GM21576 (cell line): ENCODE results near the gene KCNA10.

Experiments
- ATAC-seq: cut with Tn5 transposase; IDR thresholded peaks from one replicate; pipeline ENCODE4 v1.9.1; 2021; ENCODE audit warnings: mild to moderate bottlenecking, moderate library complexity; ENCODE audit not compliant: unreplicated experiment

Gene KCNA10

DNA sequence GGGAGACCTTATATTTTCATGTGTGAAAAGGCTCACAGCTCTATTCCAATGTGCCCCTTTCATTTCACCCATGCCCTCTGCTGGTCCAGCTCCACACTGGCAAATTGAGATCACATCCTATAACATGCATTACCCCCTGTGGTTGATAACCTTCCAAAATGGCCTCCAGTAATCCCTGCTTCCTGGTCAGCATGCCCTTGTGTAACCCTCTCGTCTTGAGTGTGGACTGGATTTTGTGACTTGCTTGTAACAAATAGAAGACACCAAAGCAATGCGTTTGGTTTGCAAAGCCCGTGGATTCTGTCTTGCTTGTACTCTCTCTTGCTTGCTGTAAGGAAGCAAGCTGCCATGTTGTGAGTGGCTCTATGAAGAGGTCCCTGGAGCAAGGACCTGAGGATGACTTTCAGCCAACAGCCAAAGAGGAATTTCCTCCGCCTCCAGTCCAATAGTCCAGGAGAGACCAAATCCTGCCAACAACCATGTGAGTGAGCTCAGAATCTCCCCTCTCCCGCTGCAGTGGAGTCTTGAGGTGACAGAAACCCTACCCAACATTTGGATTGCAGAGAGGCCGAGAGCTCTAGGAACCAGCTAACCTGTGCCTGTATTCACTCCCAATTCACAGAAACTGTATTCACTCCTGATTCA, 17.4 kb downstream of the KCNA10 start:
- ATAC-seq, result no peak

DNA sequence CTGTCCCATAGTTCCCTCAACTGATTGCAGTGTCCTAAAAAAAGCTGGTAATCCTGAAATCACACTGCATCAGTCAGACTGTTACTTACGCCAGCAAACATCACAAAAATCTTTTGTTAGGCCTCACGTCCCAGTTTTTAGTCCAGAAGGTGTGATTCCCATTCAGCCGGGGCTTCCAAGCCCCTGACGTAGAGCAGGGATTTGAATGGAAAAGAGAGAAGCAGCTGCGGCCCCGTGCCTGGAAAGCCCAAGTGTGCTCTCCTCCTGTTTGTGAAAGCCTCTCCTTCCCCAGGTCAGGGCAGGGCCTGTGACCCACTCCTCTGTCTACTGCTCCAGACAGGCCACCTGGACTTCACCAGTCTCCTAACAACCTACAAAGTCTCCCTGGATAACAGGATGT, 20.7 kb downstream of the KCNA10 start:
- no peak for ATAC-seq

DNA sequence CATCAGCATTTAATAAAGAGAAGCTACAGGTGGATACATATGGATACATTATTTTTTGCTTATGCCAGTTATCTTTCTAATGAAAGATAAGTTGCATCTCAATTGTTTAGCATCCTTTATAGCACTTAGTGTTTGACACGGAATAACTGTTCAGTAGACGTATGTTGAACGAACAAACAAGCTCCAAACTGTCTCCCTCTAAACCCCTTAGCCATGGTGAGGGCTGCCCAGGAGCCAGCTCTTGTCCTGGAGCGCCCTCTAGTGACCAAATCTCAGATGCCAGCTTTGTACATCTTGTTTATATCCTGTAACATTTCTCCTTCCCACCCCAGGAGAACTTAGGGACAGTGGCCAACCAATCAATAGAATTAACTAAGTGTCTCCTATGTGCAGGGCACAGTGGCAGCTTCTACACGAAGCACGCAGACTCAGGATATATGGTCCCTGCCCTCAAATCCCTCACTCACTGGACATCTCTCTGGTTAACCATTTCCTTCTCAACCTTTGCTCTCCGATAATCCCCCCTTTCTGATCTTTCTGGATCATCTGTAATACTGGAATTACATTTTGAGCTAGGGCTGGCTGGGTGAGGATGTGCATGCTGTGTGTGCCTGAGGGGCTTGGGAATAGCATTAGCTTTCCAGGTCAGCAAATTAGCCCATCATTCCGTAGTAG, 22.9 kb downstream of the KCNA10 start:
- no peak for ATAC-seq

DNA sequence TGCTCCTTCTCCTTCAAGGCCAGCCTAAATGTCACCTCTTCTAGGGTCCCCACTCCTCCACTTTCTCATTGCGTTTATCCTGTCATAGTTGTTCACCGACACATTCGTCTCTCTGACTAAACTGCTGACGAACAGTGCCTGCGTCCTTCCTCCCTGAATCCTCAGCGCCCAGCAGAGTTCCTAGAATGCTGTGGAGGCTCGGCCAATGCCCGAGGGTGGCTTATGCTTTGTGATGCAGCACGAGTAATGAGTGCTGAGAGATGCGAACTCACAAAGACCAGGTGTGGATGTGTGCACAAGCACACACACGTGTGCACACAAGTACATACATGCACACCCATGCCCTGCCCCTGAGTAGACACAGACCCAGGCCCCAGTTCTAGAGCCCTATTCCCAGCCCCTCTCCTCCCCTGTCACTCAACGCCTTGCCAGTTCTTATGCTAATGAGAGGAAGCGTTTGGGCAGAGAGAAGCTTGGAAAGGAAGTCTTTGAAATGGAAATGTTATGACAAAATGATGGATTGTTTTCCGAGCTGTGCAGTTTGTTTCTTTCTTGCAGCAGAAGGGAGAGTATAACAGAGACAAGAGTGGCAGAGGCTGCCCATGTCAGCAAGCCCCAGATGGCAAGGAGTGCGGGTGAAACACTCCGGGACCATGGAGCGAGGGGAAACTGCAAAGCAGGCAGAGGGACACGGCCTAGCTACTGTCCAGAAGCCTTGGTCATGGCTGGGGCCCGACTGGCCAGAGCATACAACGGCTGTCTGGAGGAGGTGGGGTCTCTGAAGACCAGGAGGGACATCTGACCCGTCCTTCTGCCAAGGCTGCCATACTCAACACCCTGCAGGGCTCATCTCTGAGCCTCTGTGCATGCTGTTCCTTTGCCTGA, 24.2 kb downstream of the KCNA10 start:
- no peak for ATAC-seq

DNA sequence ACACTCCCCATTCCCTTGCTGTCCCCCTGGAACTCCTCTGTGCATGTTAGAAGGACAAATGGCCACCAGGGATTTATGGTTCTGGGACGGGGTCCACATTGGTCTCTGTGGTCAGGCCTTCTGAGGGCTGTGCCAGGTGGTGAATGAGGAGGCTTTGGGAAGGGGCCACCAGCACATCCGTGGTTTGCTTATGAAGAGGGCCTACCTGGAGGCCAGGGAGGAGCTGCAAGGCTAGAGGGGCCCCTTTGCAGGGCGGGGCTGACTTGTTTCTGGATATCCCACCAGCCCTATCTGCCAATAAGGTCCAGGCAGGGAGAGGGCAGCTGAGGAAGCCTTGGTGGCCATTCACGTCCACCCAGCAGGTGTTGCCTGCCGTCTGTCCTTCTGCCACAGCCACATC, 24.9 kb downstream of the KCNA10 start:
- ATAC-seq, result no peak

DNA sequence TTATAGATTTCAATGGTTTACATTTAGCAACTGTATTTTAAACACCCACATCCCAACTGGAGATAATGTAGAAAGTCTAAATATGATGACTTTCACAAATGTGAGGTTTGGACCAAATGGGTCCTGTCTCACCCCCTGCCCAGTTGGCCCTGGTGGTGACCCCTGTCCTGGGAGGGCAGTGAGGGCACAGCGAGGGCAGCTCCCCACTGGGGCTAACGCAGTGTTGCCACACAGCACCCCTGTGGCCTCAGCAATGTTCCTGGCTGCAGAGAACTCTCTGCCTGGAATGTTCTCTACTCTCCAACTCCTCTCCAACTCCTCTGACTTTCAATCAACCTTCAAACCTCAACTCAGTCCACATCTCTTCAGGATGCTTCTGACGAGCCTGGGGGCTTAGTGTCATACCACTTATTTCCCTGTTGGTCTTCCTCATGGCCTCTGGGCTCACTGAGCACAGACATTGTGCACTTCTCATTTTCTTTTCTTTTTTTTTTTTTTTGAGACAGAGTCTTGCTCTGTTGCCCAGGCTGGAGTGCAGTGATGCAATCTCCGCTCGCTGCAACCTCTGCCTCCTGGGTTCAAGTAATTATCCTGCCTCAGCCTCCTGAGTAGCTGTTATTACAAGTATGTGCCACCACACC, 25.8 kb downstream of the KCNA10 start:
- no peak for ATAC-seq

DNA sequence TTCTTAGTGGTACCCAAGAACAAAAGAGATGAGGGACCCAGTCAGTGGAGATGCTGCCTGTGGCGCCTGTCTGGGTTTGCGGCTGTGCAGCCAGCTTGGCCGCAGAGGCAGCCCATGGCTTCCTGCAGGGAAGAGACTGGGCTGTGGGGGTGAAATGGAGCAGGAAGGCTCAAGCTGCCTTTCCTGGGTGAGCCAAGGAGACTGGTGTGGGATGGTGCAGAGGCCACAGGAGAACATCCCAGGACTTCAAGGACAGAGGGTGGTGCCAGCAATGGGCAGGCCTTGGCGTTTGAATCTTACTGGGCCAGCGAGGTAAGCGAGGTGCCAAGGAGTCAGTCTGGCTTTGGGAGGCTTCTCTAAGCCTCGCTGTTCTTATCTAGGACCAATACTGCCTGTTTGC, 26.4 kb downstream of the KCNA10 start:
- no peak for ATAC-seq

DNA sequence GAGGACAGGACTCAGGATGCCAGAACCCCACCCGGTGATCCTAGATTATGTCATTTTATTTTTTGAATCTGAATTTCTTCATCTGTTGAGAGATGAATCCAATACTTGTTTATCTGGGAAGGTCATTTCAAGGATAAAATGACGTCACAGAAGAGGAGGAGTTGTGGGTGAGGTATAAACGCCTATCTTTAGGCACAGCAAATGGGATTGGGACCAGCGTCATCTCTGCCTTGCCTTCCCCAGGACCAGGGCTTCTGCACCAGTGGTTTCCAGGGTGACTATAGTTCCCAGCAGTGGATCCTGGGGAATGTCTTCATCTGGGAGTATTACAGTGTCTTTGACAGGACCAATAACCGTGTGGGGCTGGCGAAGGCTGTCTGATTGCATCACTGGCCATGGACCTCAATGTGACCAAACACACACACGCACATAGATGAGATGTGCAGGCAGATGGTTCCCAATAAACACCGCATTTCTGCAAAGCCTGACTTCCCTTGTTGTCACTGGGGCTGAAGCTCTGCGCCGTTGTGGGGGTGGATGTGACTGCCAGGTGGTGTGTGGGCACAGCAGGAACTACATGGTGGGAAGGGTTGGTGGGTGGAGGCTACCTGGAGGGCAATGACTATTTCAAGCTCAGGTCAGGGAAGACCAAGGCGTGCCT, 28.1 kb downstream of the KCNA10 start:
- ATAC-seq, result no peak

DNA sequence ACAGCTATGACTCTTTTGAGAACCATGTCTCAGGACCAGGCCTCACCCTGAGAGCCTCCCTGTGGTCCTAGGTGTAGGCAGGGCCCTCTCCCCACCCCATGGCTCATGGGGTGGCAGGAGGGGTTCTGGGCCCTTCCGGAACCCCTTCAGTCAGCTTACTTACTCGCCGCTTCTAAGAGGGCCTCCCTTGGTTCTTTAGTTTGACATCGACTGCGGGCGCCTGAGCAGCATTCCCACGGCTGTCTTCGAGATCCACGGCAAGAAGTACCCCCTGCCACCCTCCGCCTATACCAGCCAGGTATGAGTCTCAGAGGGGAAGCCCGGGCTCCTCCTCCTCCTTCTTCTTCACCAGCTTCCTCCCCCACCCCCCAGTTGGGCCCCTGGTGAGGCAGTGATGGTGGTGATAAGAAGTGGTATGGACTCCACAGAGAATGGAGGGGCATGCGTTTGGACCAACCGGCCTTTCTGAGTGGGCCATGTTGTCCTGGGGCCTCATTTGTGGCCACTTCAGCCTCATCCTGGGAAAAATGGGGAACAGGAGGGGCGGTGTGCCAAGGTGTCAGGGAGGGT, 28.9 kb downstream of the KCNA10 start:
- no peak for ATAC-seq

DNA sequence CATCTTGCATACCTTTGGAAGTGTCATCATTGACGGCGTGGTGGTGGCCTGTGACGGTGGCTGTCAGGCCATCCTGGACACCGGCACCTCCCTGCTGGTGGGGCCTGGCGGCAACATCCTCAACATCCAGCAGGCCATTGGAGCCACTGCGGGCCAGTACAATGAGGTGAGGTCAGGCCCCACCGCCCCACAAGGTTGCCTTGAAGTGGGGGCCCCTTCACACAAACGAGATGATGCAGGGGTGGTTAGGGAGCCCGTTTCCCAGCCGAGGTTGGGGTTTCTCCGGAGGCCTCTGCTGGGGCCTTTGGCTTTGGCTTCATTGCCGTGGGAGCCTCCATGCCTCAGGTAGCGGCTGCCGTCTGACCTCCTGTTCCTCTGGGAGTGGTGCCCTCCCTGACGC, 29.6 kb downstream of the KCNA10 start:
- no peak for ATAC-seq

DNA sequence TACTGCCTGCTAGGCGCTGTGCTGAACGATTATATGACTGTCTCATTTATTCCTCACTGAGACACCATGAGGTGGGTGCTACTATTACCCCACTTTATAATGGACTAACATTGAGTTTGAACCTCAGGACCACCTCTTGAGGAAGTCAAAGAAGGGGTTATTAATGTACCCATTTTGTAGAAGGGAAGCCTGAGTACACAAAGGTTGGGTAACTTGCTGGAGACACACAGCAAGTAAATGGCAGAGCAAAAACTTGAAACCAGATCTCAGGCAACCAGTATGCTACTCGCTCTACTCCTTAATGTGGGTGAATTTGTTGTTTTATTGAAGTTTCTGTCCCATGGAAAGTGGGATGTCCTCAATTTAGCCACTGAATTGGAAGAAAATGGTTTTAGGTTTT, 30.1 kb downstream of the KCNA10 start:
- ATAC-seq, result no peak

DNA sequence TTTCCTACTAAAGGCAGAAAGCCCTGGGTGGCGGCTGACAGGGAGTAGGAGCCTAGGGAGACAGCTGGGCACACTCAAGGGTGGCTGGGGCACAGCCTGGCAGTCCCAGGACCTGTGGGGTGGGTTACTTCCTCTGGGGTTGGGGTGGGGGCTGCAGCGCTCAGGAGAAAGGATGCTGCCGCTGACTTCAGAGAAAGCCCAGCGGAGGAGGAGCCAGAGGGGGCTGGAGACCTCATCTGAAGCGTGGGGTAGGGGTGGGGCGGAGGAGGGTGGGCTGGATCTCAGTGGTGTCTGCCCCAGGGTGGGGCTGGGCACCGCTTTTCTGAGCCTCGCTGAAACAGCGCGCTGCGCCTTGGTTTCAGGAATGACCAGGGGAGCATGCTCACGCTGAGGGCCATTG, 30.8 kb downstream of the KCNA10 start:
- ATAC-seq, result no peak

DNA sequence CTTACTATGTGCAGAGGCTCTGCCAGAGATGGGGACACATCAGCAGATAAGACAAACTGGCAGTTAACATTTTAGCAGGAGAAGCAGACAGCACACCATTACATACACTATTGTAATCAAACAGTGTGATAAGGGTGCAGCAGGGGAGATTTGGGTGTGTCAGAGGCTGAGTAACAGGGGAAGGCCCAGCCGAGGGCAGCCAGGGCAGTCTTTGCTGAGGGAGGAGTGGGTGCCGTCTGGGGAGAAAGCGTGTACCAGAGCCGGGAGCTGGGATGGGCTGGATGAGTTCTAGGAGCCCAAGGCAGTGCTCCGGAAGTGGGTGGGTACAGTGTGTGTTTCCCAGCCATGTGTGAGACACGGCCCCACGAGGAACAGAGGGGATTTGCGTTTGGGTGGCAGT, 31.2 kb downstream of the KCNA10 start:
- ATAC-seq, result no peak

DNA sequence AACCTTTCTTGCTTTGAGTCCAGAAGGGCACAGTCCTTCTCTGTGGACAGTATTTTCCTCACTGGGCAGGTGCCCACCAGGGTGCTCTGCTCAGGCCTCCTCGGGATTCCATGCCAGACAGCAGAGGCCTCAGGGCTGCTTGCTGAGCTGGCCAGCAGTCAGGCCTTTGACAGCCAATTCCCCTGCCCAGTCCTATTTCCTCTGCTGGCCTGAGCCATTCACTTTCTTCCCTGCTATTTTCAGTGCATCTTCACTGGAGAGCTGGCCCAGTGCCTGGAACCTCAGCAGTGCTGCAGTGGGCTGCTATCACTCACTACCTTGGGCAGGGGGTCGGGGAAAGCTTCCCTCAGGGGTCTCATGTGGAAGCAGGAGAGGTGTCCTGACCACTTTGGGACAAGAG, 33.2 kb downstream of the KCNA10 start:
- ATAC-seq, result no peak

DNA sequence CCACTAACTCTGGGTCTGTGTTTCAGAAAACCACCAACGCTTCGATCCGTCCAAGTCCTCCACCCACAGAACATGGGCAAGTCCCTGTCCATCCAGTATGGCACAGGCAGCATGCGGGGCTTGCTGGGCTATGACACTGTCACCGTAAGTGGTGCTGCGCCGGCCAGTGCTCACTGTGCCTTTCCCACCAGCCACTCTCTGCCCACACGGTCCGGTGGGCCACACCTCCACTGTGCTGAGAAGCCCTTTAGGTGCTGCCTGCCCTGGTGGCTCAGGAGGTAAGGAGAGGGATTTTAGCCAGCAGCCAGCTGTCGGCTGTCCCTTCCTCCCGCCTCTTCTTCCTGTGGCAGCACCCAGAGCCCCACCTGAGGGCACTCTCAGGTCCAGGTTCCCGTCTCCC, 34.2 kb downstream of the KCNA10 start:
- no peak for ATAC-seq

DNA sequence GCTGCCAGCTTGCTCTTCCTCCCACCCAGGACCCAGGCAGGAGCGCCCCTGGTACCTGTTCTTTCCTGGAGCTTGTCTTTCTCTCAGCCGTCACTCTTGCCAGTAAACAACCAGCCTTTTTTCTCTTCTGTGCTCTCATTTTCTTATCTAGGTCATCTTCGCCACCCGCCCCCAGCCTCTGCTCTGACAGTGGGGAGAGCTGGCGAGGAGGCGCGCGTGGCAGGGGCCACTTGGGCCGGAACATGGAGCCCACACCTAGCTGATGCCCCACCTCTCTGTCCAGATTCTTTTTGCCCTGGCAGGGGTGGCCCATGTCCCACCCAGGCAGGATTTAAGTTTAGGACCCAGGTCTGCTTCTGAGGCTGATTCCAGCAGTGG, 35.7 kb downstream of the KCNA10 start:
- no peak for ATAC-seq

DNA sequence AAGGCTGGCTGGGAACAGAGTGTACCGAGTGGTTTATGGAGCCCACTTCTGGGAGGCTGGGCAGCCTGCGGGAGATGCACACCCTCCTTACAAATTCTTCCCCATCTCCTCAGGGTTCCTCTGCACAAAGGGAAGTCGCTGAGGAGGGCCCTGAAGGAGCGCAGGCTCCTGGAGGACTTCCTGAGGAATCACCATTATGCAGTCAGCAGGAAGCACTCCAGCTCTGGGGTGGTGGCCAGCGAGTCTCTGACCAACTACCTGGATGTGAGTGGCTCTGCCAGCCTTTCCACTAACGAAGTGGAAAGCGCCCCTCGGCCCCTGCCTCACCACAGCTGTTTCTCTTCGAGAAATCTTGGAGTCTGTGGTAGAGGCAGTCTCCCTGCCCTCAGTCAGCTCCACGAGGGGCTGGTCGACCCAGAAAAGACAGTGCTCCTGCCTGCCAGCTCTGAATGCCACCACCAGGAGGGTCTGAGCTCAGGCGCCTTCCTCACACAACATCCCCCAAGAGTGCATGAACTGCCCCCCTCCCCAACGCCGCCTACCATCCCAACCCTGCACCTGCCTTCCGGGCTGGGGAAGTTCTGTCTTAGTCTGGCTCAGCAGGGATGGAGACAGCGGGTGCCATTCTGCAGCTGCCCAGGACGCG, 36.2 kb downstream of the KCNA10 start:
- ATAC-seq, result no peak

DNA sequence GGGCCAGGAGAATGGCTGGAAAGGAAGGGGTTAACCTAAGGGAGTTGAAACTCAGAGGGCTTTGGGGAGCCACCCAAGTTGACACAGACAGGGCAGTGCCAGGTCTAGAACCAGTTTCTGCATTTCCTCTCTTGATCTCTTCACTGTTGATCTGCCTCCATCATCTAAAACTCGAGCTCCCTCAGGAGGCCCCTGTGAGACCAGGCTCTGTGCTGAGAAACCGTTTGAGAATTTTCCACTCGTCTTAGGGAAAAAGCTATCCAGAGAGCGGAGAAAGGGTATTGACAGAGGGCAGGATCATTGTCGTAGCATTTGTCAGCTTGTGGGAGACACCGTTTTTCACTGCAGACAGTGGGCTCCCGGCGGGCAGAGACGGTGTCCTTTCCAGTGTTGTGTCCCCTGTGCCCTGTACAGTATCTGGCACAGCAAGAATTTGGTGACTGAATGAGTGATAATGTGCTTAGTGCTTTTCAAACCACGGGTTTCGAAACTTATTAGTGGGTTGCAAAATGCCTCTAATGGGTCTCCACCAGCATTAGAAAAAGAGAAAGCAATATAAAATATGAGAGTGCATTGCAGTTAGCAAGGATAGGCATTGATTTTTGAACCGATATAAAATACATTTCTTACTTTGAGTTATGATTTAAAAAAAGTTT, 36.9 kb downstream of the KCNA10 start:
- no peak for ATAC-seq

DNA sequence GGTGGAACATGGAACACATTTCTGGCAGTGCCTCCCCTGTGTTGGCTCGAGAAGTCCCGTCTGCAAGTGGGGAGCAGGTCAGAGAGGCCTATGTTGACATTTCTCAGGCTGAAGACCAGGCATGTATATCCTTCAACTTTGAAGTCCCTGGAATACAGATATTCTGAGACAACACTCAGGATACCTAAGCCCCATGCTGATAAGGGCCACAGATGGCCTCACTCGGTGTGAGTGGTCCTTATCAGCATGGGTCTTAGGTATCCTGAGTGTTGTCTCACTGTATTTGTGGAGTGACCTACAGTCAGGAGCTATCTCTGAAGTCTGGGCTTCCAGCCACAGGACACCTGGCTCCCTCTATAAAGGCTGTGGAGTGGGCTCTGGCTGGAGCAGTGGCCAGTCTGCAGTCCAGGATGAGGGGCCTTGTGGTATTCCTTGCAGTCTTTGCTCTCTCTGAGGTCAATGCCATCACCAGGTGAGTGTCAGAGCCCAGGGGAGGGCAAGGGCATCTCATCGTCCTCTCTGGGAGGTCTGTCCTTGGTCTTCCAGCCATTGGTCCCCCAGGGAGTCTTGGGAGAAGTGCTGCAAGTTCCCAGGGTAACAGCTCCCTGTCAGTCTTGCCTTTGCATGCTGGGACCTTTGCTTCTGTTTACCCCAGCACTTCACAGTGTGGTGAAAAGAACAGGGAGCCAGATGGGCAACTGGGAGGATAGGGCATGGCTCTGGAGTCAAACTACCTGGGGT, 38.4 kb downstream of the KCNA10 start:
- ATAC-seq, result no peak
